ENCODE measurements around the gene RSBN1. TPM values are rescaled to one million over a fixed set of nuclear protein-coding genes. Genes with fewer than 3 reads are reported as not detected.
"Not testable (repeated sequence)": the region's sequence is repeated elsewhere in the genome, so short reads cannot be mapped to it uniquely, and the experiment has no call there.

RSBN1 gene
- total RNA-seq, 1 donor from 2014 or later: 22.7 TPM

DNA sequence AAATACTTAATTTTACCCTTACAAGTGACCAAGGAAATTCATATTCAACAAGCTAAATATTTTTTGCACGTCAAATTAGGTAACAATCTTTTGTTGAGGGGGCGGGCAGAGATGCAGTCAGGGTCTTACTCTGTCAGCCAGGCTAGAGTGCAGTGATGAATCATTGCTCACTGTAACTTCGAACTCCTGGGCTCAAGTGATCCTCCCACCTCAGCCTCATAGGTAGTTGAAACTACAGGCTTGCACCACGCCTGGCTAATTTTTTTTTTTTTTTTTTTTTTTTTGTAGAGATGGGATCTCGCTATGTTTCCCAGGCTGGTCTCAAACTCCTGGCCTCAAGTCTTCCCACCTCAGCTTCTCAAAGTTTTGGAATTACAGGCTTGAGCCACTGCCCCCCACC is 79.5 kb downstream of the RSBN1 start:
- H3K27ac ChIP-seq: no peak overlapping the region
- no peak overlapping the region for H3K4me3 ChIP-seq
- H3K27me3 ChIP-seq: no peaks in the 10 kb centered on the region
- no peak for DNase-seq (ENCODE audit: low spot score in 2 of 2)
- no peaks in the 10 kb centered on the region for H3K4me1 ChIP-seq
- H3K9me3 ChIP-seq: no peaks in the 10 kb centered on the region
- peaks cover 4 to 23% of the 10 kb centered on the region in 2 donors for H3K36me3 ChIP-seq
- intact Hi-C loops (cut with DNase I): no loop called here
- TF ChIP-seq CTCF (IDR thresholded peaks at IDR 0.05): no peak

- no peak for DNase-seq (ENCODE audit: low spot score in 2 of 2)
- TF ChIP-seq CTCF (IDR thresholded peaks at IDR 0.05): no peak
- Histone ChIP-seq H3K27me3 (no peaks in the 10 kb centered on the region), H3K9me3 (no peaks in the 10 kb centered on the region), H3K4me1 (no peaks in the 10 kb centered on the region), H3K4me3 (no peak overlapping the region), H3K27ac (no peak overlapping the region), H3K36me3 (peaks cover 21 to 32% of the 10 kb centered on the region in 2 donors)
- intact Hi-C loops (cut with DNase I): no loop called here
Measured at GRCh38 chr1:113721010-113721409, 91.3 kb downstream of the RSBN1 start.

- H3K27me3 ChIP-seq; H3K27ac ChIP-seq; DNase-seq (ENCODE audit: low spot score in 2 of 2); H3K4me1 ChIP-seq; H3K4me3 ChIP-seq; H3K9me3 ChIP-seq; intact Hi-C loops (cut with DNase I): not testable (repeated sequence)
- H3K36me3 ChIP-seq: peaks cover 19 to 20% of the 10 kb centered on the region in 2 donors
Measured at GRCh38 chr1:113718621-113719020, 93.7 kb downstream of the RSBN1 start.

DNA sequence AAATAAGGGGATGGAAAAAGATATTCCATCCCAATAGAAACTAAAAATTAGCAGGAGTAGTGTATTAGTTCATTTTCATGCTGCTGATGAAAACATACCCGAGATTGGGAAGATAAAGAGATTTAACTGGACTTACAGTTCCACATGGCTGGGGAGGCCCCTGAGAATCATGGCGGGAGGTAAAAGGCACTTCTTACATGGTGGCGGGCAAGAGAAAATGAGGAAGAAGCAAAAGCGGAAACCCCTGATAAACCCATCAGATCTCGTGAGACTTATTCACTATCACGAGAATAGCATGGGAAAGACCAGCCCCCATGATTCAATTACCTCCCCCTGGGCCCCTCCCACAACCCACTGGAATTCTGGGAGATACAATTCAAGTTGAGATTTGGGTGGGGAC is 94.8 kb downstream of the RSBN1 start:
- H3K9me3 ChIP-seq; H3K27me3 ChIP-seq; intact Hi-C loops (cut with DNase I); H3K27ac ChIP-seq; H3K4me1 ChIP-seq; H3K4me3 ChIP-seq; DNase-seq (ENCODE audit: low spot score in 2 of 2): not testable (repeated sequence)
- peaks cover 19 to 20% of the 10 kb centered on the region in 2 donors for H3K36me3 ChIP-seq

- H3K4me1 ChIP-seq: no peaks in the 10 kb centered on the region
- peaks cover 14 to 23% of the 10 kb centered on the region in 2 donors for H3K36me3 ChIP-seq
- TF ChIP-seq CTCF (IDR thresholded peaks at IDR 0.05): no peak
- no peak overlapping the region for H3K27ac ChIP-seq
- no peak for DNase-seq (ENCODE audit: low spot score in 2 of 2)
- H3K27me3 ChIP-seq: no peaks in the 10 kb centered on the region
- no peaks in the 10 kb centered on the region for H3K9me3 ChIP-seq
- intact Hi-C loops (cut with DNase I): no loop called here
- no peak overlapping the region for H3K4me3 ChIP-seq
Measured at GRCh38 chr1:113714606-113715269, 97.5 kb downstream of the RSBN1 start.

Other genes with a start within 250 kb of the RSBN1 start
- gene PHTF1, start 53.0 kb downstream of the RSBN1 start, total RNA-seq: 38.6 TPM
- 2.3 TPM for gene PTPN22, start 59.2 kb upstream of the RSBN1 start, total RNA-seq
- gene BCL2L15, start 75.1 kb upstream of the RSBN1 start, total RNA-seq: not detected
- 3.2 TPM for gene AP4B1, start 92.3 kb upstream of the RSBN1 start, total RNA-seq
- 1.9 TPM for gene DCLRE1B, start 92.8 kb upstream of the RSBN1 start, total RNA-seq
- 41.7 TPM for gene HIPK1, start 116.8 kb upstream of the RSBN1 start, total RNA-seq
- 26.4 TPM for gene OLFML3, start 167.0 kb upstream of the RSBN1 start, total RNA-seq